HG02571 (cell line): Measurements from ENCODE around the gene ATG14.
"Not testable (repeated sequence)": the region's sequence is repeated elsewhere in the genome, so short reads cannot be mapped to it uniquely, and the experiment has no call there.

Experiments
- ATAC-seq: cut with Tn5 transposase; IDR thresholded peaks from one replicate; pipeline ENCODE4 v1.9.1; 2021; ENCODE audit warnings: mild to moderate bottlenecking, moderate library complexity; ENCODE audit not compliant: unreplicated experiment

The ATG14 gene

DNA sequence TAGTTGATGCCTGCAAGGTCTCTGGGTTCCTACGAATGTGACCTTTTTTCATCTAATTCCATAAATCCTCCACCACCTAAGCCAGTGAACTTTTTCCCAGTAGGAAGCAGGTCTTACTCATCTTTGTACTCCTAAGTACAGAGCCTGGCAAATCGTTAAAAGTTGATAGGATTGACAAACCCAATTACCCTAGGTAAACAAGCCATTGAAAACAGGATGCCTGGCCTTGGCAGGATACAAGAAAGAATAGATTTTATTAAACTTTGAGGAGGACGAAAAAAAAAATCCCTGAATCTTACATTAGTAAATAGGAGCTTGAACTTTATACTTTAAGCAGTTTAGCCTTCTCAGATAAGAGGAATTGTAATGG, 23.2 kb upstream of the ATG14 start:
- no peak for ATAC-seq

DNA sequence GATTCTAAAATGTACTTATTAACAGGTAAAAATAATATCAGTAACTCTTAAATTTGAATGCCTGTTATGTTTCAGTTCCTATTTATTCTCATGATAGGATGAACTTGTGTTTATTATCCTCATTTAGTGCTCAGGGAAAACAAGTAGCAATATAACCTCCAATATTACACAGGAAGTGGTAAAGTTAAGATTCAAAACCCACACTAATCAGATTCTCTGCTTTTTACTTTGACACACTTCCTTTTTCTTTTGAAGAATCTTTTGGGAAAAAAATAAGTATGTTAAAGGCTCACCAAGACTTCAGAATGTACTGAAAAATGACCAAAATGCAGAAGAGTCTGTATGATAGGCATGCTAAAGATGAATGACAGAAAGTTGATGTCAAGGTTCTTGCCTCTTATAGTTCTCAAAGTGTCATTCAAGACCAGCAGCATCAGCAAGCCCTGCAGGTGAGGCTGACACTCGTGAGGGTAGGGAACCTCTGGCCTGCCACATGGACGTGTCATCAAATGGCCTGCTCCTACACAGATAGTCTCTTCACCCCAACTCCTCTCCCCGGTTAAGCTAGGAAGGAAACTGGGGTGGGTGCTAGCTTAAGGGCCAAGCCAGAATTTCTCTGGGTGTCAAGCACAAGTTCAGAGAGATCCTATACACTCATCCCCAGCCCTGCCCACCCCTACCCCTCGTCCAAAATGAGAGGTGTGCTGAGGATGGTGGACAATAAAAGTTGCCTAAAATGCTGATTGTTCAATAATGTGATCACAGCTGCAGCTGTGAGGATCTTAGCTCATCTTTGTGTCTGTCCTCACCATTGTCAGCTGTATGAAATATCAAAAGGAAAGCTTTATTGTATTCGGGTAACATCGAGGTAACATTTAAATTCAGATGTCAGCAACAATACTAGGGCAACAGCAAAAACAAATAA, 22.5 kb upstream of the ATG14 start:
- no peak for ATAC-seq

DNA sequence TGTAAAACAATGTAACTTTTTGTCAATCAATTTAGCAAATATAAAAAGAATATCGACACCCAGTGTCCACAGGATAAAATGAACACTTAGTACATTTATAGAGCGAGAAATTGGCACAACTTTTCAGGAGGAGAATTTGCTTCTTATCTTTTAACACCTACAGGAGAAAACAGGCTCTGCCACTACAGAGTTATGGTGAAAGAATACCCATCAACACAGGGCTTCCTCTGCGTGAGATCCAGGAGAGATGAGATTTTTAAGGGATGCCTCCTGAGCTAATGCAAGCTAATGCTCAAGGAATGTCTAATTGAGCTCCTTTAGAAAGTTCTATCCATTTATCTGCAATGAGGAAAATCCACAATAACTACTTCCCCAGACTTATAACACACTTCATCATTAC, 21.0 kb upstream of the ATG14 start:
- no peak for ATAC-seq

DNA sequence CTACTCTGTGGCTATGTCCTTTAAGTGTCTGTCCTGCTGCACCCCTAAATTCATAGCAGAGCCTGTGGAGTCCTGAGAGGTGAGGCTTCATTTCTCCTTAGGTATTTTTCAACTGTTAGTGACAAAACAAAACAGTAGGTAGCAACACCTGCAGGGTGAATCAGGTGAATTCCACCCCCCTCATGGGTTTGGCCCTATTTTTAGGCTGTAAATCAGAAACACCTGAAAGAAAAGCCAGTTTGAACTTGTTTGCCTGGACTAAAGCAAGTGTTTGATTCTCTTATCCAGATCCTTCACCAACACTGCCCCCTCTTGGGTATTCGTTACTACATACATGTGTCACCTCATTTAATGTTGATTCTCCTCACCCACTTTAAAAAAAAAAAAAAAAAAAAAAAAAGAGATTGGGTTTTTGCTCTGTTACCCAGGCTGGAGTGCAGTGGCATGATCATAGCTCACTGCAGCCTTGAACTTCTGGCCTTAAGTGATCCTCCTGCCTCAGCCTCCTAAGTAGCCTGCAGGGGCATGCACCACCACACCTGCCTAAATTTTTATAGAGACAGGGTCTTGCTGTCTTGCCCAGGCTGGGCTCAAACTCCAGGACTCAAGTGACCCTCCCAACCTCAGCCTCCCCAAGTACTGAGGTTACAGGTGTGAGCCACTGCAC, 18.5 kb upstream of the ATG14 start:
- ATAC-seq = no peak

DNA sequence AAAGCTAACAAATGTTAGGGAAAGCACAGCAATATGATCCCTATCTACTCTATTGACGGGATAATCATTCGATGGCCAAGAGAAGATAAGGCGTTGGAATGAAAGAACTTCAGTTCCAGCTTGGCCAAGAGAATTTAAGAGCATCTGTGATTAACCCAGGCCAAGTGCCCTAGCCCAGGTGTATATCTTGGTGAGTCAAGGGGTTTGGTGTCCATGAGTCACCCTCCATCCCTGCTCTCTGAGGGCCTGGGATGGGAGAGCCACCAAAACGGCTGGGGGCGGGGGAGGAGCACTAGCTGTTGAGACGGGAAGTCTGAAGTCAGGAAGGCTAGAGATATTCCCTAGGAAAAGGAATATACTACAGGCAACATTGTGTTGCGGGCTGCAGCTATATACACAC, 15.8 kb upstream of the ATG14 start:
- no peak for ATAC-seq

DNA sequence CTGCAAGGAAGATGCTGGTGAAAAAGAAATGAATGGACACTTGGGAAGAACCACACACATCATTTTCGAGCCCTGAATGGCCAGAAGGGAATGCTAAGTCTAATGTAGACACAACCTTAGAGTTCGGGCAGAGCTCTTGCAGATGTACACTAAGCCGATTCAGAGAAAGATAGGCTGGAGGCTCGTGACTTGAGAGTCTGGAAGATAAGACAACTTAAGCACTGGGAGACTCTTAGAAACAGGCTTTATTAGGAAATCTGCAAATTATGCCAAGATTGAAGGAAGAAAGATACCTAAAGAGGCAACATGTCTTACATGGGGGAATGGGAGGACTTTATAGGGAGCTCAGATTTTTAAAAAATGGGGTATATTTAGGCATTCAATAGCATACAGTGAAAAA, 15.3 kb upstream of the ATG14 start:
- ATAC-seq = no peak

DNA sequence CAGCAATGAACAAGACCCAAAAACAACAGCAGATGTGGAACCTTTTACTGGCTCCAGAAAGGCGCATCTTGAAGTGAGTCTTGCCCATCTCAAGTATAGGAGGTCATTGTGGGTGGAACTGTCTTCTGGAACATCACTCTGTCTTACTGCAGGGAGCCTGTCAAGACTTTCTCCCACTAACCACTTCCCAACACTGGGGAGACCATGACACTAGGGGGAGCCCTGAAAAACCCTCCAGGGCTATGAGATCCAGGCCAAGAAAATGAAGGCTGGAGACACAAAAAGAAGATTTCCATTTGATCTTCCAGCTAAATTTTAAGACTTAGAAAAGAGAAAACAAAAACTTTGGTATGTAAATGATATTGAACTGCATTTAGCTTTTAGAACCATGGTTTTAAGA, 13.5 kb upstream of the ATG14 start:
- ATAC-seq = no peak

DNA sequence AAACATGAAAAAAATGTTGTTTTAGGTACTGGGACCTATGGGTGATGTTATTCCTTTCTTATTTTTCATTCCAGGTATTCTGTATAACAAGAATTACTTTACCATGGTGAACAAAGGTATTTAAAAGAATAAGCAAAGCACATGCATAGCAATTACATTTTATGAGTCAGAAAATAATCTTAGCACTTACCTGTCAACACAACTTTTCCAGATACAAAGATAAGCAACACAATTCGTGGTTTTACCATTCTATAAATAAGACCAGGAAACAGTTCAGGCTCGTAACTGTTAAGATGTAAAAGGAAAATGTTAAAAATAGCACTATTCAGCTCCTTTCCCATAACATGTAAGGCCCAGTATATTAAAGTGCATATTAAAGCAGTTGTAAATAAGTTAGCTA, 12.3 kb upstream of the ATG14 start:
- ATAC-seq = no peak

DNA sequence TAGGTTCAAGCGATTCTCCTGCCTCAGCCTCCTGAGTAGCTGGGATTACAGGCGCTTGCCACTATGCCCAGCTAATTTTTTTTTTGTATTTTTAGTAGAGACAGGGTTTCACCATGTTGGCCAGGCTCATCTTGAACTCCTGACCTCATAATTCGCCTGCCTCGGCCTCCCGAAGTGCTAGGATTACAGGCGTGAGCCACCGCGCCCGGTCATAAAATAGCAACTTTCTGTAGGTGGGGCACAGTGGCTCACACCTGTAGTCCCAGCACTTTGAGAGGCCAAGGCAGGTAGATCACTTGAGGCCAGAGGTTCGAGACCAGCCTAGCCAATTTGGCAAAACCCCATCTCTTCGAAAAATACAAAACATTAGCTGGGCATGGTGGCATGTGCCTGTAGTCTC, 10.7 kb upstream of the ATG14 start:
- ATAC-seq = not testable (repeated sequence)

DNA sequence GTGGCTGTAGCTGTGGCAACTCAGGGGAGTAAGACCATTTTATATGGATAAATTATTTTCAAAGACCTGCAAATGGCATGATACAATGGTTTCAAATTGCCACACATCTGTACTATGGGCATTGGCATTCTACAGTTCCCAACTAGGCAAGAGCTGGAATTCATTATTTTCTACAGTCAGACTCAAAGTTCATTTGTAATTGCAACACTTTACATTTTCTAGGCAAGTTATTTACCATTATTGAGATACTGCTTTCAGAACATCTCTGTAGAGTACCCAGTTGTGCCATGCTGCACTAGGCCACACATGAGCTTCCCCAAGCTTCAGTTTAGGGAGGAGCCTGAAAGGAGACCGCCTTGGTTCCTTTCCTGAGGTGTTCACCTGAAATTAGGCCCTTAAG, 8.0 kb upstream of the ATG14 start:
- no peak for ATAC-seq

DNA sequence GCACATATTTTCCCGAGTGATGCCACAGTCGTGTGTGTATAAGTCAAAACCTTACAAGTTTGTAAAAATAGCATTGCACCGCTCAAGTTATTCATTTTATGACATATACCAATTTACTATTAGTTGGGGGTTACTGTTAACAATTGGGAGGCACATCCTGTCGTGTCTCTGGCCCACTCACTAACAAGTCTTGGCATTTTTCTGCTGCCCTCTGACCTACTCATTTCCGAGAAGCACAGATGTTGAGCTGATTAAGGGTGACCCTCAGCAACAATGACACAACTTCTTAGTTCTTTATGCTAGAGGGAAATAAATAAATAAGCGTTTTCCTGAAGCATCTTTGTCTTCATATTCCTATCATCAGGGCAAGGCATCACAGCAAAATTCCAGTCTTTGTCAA, 6.8 kb upstream of the ATG14 start:
- no peak for ATAC-seq

DNA sequence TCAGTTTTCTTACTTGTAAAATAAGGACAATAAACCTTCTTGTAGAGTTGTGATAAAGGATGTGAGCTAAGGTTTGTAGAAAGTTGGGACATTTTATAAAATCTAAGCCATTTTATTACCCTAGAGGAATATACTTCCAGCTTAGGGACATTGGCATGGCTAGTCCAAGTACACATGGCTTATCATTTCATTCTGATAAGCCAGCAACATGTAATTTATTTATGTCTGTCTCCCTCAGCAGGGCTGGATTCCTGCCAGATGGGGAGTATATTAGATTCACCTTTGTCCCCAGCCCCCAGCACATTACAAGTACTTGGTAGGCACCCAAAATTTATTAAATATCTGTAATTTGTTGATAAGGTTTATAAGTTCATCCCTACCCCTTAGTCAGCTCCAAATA, 6.3 kb upstream of the ATG14 start:
- ATAC-seq = no peak

DNA sequence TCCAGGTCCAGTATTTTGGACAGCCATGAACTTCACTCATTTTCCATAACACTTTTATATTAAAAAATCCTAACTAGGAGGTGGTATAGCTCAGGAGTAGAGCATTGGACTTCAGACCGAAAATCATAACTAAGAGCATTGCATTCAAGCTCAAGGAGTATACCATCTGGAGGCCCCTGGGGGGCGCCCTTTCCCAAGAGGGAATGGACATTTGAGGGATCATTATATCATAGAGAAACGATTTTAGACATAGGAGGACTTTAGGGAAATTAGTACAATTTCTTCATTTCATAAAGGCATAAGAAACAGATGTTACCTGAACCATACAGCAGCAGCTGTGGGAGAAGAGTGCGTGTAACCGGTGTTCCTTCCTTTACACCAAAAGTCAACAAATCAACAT, 5.2 kb upstream of the ATG14 start:
- ATAC-seq = no peak

DNA sequence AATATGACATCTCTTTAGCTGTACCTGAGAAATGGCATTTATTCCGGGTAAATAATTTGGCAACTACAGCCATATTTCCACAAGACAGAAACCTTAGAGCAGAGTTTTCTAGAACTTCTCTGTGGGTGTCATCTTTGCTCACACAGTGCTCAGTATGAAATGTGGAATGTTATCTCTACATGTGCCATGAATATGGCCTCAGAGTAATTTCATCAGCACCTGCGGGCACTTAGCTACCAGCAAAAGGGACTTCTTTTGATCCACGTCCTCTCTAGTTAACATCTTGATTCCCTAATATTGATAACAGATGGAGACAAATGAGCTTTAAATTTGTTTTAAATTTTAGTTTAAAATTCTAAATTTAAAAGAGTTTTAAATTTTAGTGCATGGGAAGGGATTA, 2.9 kb upstream of the ATG14 start:
- no peak for ATAC-seq

DNA sequence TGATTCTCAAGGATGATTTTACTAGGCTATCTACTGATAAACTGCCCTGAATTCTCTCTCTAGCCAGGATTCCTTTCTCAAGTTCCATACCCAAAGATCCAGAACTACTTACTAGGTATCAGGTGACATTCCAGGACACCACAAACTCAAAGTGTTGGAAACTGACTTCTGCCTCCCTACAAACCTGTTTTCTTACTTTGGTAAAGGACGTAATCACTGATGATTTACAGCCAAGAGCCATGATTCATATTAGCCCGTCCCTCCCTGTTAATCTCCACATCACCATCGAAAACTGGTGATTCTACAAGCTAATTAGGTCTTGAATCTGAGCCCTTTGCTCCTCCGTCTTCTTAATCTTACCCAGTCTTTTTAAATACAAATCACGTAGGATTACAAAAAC, 1.0 kb upstream of the ATG14 start:
- no peak for ATAC-seq

DNA sequence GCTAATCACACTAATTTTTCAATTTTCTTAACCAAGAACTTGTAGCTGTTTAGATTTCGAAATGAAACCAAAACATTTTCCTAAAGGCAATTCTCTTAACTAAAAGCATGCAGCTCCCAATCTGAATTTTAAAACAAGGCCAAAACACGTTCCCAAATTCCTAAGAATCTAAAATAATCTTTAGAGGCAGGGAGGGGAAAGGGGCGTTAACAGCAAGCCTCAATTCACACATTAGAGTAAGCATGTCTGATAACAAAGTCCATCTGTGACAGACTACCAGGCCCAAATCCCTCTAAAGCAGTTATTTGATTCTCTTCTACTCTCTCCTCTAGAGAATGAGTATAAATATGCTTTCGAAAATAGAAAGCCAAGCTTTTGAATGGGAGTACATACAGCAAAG, 754 bp downstream of the ATG14 start:
- no peak for ATAC-seq

DNA sequence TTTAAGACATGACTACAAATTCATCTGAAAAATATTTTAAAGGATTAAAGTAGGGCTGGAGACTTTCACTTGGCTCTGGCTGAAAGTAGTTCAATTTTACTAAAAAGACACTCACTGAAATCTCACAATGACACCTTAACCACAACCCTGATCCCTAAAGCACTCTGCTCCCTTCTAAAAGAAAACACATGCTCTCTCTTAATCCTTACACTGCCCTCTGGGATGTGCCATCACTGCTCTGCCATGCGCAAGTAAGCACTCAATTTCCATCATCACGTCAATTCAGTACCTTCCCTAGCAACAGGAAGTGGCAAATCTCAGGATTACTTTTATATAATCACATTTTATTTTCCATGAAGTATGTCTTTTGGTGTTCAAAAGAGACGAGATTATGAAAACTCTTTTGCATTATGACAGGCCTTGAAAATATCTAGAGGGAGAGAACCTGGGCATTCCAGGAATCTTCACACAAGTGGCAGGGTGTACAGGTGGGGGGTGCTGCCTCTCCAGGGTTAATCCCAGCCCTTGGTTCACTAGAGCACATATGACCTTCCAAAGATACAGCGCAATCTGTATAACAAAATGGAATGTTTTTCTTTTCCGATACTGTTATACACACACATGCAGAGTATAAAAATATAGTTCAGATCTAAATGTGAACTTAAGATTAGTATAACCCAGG, 7.3 kb downstream of the ATG14 start:
- no peak for ATAC-seq

DNA sequence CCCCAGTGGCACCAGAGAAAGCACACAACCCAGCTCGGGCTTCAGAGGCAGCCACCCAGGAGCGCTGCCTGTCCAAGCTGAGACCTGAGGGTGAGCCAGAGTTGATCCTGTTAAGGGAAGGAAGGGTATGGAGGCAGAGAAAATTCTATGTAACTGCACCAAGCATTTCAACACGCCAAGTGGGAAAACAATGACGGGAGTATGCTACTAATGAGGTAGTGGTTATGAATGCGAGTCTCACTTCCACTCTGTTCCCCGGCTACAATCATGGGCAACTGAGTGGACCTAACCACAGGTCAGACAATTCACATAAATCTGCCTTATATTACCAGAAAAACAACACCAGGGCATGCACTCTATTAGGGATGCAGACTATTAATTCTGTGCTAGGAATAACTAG, 9.9 kb downstream of the ATG14 start:
- no peak for ATAC-seq

DNA sequence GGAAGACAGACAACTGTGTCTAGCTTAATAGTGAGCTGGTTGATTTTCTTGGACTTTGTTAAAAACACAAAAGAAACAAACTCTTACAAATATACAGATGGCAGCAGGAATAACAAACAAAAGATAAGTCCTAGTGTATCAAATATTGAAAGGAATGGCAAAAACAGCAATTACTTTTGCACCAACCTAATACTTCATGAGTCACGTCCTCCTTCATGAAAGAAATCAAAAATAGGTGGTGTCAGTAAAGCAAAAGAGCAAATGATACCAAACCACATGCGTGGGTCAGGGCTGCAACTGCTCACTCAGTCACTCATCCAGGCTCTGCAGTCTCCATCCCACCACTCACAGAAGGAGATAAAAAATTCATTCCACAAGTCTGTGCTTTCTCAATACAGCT, 11.8 kb downstream of the ATG14 start:
- ATAC-seq = no peak

DNA sequence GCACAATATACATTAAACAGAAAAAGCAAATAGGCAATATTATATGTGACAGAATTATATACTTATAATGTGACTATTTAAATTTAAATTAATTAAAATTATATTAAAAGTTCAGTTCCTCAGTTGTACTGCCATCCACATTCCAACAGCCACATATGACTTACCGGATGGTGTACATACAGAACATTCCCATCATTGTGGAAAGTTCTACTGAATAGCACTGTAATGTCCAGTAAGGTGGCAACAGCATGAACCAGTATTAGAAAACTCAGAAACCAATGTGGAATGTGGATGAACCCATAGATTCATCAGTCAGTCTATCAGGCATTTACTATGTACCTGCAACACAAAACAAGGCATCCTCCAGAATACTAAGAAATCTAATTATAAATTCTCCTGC, 12.4 kb downstream of the ATG14 start:
- ATAC-seq = no peak

DNA sequence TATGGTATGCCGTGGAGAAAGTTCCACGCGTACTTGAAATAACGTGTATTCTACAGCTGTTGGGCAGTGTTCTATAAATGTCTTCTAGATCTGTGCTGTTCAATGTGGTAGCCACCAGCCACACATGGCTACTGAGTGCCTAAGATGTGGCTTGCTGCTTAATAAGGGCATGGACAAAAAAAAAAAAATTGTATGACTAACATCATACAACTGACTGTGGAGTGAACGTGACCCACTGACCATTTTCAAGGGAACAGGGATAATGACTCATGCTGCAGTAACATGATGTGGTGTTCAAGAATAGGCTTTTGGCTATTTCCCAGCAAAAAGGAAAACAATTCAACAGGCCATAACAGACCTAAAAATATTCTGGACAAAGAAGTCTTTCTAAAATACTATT, 13.0 kb downstream of the ATG14 start:
- ATAC-seq = no peak

DNA sequence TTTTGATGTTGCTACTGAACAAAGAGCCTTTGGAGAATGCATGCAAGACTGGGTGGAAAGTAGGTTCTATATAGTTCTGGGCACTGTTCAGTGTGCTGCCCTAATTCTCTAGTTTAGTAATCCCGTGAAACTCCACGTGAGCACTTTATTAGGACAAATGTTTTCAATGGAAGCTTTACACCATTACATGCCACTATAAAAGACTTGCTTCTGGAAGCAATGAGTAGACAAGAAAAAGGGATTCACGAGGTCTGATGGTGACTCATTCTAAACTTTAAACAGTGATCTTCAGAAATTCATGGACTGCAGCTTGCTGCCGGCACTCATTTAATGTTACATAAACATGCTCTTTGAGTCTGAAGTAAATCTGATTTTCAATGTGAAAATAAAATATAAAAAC, 22.3 kb downstream of the ATG14 start:
- ATAC-seq = no peak
